Activated CD4-positive, alpha-beta T cell treated with anti-CD3 and anti-CD28 coated beads, Interleukin-2, amount 50 U/mL, for 16 hours (primary cell): ENCODE measurements around the gene PMVK.
A peak's percentile ranks its signal among the peaks of the same experiment; 100 is the strongest.

ENCODE experiments used
- DNase-seq: peaks from one replicate; pipeline ENCODE4 v3.0.0-alpha.2; 2020

The PMVK gene

GRCh38 chr1:154964359-154964758, 27.8 kb upstream of the PMVK start:
- no peak for DNase-seq

GRCh38 chr1:154963643-154964042, 27.1 kb upstream of the PMVK start:
- DNase-seq: no peak

DNA sequence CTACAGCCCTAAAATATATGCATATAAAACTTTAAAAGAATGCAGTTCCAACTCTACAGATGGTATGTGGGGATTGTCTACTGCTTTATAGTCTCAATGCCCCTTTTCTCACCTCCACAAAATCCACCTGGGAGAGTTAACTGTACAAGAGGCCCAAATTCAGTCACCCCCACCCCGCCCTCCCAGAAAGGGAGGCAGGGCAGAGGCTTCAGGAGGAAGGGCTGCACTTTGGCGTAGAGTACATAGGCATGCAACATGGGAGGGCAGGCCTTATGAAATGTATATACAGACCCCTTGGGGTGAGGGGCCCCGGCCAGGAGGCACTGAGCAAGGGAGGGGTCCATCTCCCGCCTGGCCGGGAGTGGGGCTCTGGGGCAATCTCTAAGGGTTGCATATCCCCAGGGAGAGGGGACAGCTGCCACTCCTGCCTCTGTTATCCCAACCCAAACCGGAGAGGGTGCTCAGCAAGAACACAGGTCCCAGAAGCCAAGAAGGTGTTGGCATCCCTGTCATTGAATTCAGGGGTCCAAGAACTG, 26.3 kb upstream of the PMVK start:
- no peak for DNase-seq

GRCh38 chr1:154962156-154962749, 25.7 kb upstream of the PMVK start:
- no peak for DNase-seq

DNA sequence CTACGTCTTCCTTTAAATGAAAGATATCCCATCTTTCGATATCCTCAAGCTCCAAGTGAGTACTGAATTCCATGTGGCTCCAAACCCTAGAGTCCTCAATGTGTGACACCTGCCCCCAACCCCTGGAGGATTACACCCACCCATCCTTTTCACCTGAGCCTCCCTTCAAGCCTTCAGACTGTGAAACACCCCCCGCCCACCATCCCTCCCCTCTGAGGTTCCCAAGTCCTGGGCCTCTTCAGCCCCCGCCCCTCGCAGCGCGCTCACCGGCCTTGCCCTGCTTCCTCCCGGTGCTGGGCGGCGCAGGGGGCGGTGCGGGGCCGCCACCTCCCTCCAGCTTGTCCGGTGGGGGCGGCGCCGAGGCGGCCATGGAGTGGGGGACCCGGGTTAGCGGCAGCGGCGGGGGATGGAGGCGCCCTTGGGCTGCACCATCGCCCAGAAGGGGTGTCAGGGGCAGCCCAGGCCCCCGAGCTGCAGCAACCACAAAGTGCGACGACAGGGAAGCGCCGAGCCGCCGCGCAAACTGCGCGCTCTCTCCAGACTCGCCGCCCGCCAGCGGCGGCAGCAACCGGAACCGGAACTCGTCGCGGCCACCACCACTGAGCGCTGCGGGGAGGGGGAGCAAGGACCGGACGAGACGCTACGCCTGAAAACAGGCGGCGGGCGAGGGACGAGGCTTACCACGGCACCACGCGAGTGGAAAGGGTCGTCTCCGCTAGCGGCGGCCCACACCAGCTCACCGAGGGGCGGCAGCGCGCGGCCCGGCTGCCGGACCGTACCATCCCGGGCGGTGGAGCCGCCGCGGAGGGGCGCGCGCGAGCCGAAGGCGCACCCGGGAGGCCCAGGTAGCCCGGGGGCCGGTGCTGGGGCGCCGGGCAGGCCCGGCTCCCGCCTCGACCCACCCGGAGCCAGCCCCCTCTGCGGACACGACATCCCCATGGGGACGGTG, 25.0 kb upstream of the PMVK start, which contains the start of gene PYGO2:
PYGO2 (minus strand) TSS at position 576 of the 949 bp plus-strand sequence; CDS start at position 370, 206 bp downstream.
- DNase-seq: peak; percentile 84

GRCh38 chr1:154960446-154961136, 24.1 kb upstream of the PMVK start:
- DNase-seq: no peak

DNA sequence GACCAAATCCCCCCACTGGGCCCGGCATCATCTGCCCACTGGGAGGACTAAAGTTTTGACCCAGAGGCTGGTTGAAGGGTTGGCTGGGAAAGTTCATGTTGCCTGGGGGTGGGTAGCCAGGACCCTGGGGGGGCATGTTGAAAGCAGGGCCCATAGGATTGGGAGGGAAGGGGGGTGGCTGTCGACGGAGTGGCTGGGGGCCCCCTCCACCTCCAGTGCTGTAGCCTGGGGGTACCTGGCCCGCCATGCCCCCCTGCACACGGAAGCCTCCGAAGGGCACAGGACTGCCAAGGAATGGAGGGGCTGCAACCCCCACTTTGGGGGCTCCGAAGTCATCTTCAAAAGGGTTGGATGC, 22.9 kb upstream of the PMVK start:
- no peak for DNase-seq

DNA sequence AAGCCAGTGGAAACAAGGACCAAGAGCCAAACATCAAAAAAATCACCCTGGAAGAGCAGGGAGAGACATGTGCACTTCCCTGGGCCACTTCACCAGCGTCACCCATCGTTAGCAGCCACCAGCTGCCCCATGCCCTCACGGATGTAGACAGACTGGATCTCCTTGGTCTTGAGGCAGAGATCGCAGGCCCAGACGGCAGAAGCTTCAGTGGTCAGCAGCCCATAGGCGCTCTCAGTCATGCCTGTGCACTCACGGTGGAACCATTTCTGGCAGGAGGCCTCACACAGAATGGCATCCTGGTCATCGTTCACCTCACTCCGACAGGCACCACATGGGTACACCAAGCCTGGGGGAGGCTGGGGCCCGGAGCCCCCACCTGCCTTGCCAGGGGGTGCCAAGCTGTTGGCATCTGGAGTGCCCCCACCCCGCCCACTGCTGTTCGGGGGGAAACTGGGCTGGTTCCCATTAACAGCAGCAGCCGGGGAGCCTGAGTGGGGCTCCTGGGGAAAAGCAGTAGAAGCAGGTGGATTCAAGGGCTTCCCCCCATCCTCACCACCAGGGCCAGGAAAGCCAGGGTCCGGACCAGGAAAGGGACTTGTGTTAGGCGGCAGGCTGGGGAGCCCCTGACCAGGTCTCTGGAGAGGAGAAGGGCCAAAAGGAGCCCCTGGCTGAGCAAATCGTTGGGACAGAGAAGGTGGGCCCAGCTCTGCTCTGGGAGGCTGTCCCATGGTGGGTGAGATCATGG, 22.3 kb upstream of the PMVK start:
- no peak for DNase-seq

- DNase-seq: no peak
Measured at GRCh38 chr1:154958036-154958435, 21.5 kb upstream of the PMVK start.

DNA sequence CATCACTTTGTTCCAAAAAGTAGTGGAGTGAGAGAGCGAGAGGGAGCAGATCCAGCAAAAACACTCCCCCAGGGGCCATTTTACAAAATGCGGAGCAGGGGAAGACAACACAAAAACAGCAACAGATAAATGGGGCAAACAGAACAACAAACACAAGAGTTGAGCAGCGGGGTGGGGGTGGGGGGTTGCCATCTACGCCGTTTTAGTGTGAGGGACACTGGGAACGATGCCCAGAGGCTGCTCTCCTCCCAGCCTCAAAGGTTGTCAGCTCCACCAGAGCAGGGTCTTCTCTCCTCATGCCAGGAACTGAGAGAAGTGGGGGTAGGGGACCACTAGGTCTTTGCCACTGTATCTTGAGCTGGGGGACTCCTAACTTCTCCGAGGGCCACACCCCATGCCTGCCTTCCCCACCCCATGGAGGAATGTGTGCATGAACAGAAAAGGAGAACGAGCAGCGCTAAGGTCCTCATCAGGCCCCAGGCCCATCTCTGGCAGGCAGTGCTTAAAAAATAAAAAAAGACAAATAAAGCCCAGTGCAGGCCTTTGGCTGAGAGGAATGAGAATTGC, 20.7 kb upstream of the PMVK start:
- no peak for DNase-seq

DNA sequence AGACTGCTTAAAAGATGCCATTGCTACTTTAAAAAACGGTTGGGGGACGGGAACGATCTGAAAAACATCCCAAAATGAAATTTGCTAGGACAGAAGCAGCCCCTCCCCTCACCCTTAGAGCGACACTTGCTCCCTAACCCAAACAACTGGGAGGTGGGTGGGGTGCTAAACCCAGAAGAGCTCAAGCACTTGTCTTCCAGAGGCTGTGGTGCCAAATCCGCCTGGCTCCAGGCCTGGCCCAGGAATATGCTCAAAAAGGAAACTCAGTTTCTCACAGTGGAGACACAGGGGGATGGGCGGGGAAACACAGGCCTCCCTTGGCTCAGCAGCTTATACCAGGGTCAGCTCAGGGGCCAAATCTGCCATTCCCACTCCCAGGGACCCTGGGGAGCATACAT, 20.0 kb upstream of the PMVK start:
- DNase-seq: no peak

DNA sequence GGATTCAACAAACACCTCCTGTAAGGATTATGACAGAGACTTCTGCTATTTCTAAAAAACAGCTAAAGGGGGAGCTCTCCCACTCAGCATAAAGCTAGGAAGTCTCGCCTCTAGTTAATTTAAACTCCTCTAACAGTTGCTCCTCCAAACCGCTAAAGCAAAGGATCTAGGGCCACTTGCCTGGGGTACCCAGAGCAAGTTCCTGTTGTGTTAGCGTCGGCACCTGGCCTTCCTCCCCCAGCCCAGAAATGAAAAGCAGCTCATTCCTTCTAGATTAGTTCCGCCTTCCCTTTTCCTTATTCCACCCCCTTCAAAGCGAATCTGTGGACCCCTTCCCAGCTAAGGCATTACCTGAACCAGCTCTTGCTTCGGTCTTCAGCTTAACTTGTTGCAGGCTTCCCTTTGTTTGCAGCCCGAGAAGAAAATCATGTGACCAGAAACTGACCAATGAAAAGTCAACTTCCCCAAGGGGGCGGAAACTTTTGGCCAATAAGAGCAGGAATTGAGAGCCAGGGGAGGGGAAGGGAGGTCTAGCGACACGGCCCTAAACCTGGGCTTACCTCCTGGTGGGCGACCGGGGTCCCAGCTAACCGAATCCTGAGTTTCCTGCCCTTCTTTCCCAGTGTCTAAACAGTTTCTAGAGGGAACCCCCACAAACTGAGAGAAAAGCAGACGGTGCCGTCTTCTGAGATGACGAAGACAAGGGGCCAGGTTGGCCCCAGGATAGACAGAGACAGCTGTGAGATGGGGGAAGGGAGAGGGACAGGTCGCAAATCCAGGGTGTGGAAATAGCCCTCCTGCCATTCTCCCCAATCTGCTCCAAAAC, 19.4 kb upstream of the PMVK start, which contains the start of gene PBXIP1:
PBXIP1 (minus strand) TSS at position 382 of the 826 bp plus-strand sequence. CDS start 2,378 bp downstream, outside the sequence.
- DNase-seq: peak; percentile 92

DNA sequence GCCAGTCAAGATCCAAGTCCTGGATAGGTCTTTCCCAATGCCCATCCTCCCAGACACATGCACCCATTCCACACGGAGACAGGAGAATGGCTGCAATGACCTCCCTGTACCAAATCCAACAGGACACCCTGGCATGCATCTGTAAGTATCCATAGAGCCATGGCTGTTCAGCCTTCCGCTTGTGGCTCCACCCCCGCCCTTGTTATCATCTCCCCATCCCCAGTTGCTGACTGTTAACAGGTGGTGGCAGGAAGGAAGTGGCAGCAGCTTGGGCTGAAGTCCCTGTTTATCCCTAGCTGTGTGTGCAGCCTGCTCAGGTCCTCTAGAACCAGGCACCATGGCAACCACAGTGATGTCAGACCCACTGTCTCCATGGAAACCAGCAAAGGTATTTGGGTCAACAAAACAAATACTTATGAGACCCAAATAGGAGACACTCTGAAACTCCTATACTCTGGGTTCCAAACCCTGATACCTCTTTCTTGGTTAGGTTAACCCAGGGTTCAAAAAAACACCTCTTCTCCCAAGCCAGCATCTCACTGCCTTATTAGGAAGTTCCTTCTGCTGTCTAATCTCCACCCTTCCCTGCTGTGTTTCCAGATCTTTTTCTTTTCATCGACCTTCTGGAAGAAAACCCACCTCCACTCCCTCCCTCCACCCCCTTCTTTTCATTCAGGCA, 18.7 kb upstream of the PMVK start:
- DNase-seq: peak; percentile 94

DNA sequence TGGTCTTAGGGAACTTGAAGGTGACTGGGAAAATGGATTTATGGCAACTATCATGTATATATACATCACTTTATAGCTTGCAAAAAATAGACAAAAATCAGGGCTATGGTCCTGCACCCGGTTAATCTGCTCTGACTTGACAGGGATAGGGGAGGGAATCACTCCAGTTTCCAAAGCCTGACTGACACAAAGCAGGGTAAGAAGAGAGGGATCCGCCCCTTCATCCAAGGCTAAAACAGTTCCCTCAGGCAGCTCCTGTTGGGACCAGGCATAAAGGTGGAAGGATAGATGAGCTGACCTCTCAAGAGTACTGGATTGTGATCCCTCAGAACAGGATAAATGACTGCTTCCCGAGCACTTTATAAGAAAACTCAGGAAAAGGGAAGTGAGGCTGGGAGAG, 18.0 kb upstream of the PMVK start:
- no peak for DNase-seq

DNA sequence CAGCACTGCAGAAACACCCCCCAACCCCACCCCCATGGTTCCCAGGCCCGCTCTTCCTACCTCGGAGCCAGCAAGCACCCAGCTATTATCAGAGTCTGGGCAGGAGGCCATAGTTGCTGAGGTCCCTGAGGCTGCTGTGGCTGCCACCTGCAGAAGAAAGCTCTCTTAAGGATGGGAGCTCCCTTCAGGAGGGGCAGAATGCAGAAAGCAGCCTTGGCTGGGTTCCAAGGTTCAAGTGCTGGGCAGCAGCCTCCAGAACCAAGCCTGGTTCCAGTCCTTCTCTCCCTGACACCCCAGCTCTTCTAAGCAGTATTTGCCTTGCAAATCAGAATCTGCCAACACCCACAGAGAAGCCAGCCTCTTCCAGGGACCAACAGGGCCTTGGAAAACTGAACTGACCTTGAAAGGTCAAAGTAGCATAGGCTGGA, 17.1 kb upstream of the PMVK start:
- no peak for DNase-seq

DNA sequence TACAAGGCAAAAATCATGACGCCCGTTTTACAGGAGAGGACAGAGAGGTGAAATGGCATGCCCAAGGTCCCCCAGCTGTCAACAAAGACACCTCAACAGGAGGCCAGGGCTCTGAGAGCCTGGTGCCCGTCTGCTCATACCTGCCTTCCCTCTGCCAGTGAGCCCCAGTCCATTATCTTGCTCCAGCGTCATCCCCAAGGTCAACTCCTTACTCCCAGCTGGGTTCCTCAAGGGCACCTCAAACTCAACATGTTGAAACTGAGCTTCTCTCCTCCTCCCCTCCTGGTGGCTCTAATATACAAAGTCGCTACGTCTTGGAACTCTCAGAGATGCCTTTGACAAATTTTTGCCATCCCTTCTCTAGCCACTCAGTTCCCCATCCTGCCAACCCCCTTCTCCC, 16.1 kb upstream of the PMVK start:
- DNase-seq: no peak

DNA sequence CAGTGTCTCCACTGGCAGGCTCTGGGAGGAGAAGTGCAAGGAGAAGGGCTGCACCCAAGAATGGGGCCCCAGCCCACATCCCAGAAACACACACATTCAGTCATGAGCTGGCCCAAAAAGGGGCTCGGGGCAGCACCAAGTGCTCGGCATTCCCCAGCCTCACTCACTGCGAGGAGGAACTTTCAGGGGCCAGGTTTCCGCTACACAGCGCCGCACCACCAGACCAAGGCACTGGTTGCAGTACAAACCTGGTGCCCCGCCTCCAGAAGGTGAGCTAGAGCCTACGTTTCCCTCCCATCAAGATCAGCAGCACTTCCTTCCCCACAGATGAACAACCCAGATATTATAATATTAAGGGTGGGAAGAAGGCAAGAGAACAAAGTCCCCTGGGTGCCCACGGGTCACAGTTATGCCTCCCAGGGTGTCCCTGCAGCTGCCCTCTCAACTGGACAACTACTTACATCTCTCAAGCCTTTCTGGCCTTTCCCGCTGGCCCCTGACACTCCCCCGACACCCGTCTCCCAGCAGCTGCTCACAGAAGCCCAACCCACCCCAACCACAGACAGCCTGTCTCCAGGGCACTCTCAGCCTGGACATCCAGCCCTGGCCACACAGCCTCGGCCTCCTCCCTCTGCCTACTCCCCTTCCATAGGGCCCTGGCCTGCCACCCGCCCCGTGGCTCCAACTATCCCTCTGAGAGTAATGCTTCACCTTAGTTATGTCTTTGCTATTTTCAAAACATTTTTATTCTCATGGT, 15.6 kb upstream of the PMVK start:
- no peak for DNase-seq

DNA sequence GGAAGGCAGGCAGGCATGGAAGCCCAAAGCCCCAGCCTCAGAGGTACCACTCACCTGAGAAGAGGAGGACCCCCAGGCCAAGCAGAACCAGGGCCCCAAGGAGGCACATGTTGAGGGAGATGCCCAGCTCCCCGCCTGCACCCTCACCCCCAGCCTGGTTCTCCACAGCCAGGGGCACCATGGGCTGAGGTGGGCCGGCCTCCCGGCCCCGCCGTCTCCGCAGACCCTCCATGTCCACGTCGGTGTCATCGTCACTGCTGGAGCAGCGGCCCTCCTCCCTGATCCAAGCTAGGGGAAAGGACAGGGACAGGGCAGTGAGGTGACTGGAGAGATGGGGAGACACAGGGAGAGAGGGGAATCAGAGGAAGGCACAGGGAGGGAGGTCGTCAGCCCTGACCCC, 11.6 kb upstream of the PMVK start:
- no peak for DNase-seq

GRCh38 chr1:154945962-154946850, 9.7 kb upstream of the PMVK start:
- DNase-seq: no peak
